Measurements from ENCODE around the gene DUSP23.

GRCh38 chr1:159783724-159784123 is 3.0 kb downstream of the DUSP23 start:
- TF ChIP-seq POLR2AphosphoS5 (IDR thresholded peaks at IDR 0.05; ENCODE audit: low read length) = no peak
- TF ChIP-seq, protein P1, sequence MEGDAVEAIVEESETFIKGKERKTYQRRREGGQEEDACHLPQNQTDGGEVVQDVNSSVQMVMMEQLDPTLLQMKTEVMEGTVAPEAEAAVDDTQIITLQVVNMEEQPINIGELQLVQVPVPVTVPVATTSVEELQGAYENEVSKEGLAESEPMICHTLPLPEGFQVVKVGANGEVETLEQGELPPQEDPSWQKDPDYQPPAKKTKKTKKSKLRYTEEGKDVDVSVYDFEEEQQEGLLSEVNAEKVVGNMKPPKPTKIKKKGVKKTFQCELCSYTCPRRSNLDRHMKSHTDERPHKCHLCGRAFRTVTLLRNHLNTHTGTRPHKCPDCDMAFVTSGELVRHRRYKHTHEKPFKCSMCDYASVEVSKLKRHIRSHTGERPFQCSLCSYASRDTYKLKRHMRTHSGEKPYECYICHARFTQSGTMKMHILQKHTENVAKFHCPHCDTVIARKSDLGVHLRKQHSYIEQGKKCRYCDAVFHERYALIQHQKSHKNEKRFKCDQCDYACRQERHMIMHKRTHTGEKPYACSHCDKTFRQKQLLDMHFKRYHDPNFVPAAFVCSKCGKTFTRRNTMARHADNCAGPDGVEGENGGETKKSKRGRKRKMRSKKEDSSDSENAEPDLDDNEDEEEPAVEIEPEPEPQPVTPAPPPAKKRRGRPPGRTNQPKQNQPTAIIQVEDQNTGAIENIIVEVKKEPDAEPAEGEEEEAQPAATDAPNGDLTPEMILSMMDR (IDR thresholded peaks at IDR 0.05 in 2 of 3, conservative IDR thresholded peaks at IDR 0.05 in 1 of 3; ENCODE audit: control insufficient read depth in 2 of 3, extremely low read depth in 1 of 3, insufficient read depth in 1 of 3, low read depth in 3 of 3, low read length in 3 of 3) = no peak
- no peak for TF ChIP-seq ATF7 (IDR thresholded peaks at IDR 0.05; ENCODE audit: low read depth)
- no peak for TF ChIP-seq EZH2 (IDR thresholded peaks at IDR 0.05; ENCODE audit: borderline replicate concordance, control insufficient read depth, low read depth, low read length)
- no peak for TF ChIP-seq POLR2A (IDR thresholded peaks at IDR 0.05; ENCODE audit: low read depth, low read length)
- no peak for TF ChIP-seq NFYB (IDR thresholded peaks at IDR 0.05; ENCODE audit: insufficient read depth, low read depth, low read length)
- no peak for TF ChIP-seq RAD21 (IDR thresholded peaks at IDR 0.05; ENCODE audit: insufficient read depth, low read depth, low read length)
- no peak for TF ChIP-seq USF2 (IDR thresholded peaks at IDR 0.05; ENCODE audit: borderline replicate concordance, low read depth, low read length)
- no peak for TF ChIP-seq CREB1 (IDR thresholded peaks at IDR 0.05; ENCODE audit: low read depth)
- TF ChIP-seq FOS (IDR thresholded peaks at IDR 0.05; ENCODE audit: borderline replicate concordance, extremely low read depth, insufficient read length) = no peak
- TF ChIP-seq, protein P2, sequence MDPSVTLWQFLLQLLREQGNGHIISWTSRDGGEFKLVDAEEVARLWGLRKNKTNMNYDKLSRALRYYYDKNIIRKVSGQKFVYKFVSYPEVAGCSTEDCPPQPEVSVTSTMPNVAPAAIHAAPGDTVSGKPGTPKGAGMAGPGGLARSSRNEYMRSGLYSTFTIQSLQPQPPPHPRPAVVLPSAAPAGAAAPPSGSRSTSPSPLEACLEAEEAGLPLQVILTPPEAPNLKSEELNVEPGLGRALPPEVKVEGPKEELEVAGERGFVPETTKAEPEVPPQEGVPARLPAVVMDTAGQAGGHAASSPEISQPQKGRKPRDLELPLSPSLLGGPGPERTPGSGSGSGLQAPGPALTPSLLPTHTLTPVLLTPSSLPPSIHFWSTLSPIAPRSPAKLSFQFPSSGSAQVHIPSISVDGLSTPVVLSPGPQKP (IDR thresholded peaks at IDR 0.05; ENCODE audit: low read depth, low read length) = no peak

Data from GM12878 (cell line).